HepG2 (cell line): ENCODE results near the gene ELP5. TPM values are rescaled to one million over a fixed set of nuclear protein-coding genes. Genes with fewer than 3 reads are reported as not detected.

Experiments used
- BORCS8-MEF2B ChIP-seq: sonication (generic); formaldehyde crosslinking; IDR thresholded peaks from 2 replicates; pipeline ENCODE4 v1.8.0; 2022; ENCODE audit warnings: mild to moderate bottlenecking, missing genetic modification reagents
- DNMT3B ChIP-seq: conservative IDR thresholded peaks from 2 replicates; pipeline ENCODE4 v1.6.1; 2016; ENCODE audit warnings: missing biosample characterization, control low read depth
- FOXA1 ChIP-seq, 2 experiments: fragments of 450-650 bp in 1 of 2; sonication (generic) in 1 of 2; formaldehyde crosslinking in 1 of 2; IDR thresholded peaks; 2 replicates each; pipeline versions ENCODE4 v1.4.0 to v1.6.1; 2016 to 2020; ENCODE audit warnings: missing genetic modification reagents in 1 of 2
- KLF16 ChIP-seq, 2 experiments: sonication (generic) in 1 of 2; formaldehyde crosslinking in 1 of 2; IDR thresholded peaks; 2 replicates each; pipeline versions ENCODE4 v1.6.1 to v1.8.0; 2016 to 2023; ENCODE audit warnings: missing genetic modification reagents in 2 of 2, missing compliant biosample characterization in 1 of 2
- MTA3 ChIP-seq: sonication (generic); formaldehyde crosslinking; IDR thresholded peaks from 2 replicates; pipeline ENCODE4 v1.4.0; 2020; ENCODE audit warnings: missing genetic modification reagents
- SRSF4 ChIP-seq: fragments of 200-400 bp; formaldehyde crosslinking; IDR thresholded peaks from one replicate; pipeline ENCODE4 v1.6.1; 2018; ENCODE audit warnings: mild to moderate bottlenecking, low read depth, low read length, moderate library complexity; ENCODE audit not compliant: poor library complexity, severe bottlenecking
- TRIM24 ChIP-seq: sonication (generic); formaldehyde crosslinking; IDR thresholded peaks from 2 replicates; pipeline ENCODE4 v1.8.0; 2022; ENCODE audit warnings: mild to moderate bottlenecking, missing genetic modification reagents
- ZBTB3 ChIP-seq: sonication (generic); formaldehyde crosslinking; IDR thresholded peaks from 2 replicates; pipeline ENCODE4 v1.4.0; 2020; ENCODE audit warnings: low read depth, mild to moderate bottlenecking, moderate library complexity, missing genetic modification reagents, borderline replicate concordance
- ZFP41 ChIP-seq: sonication (generic); formaldehyde crosslinking; IDR thresholded peaks from 2 replicates; pipeline ENCODE4 v1.4.0; 2020; ENCODE audit warnings: mild to moderate bottlenecking, missing genetic modification reagents, borderline replicate concordance
- ZNF230 ChIP-seq: sonication (generic); formaldehyde crosslinking; IDR thresholded peaks from 2 replicates; pipeline ENCODE4 v1.4.0; 2020; ENCODE audit warnings: mild to moderate bottlenecking, missing genetic modification reagents
- ZNF263 ChIP-seq: sonication (generic); formaldehyde crosslinking; IDR thresholded peaks from 2 replicates; pipeline ENCODE4 v1.4.0; 2020; ENCODE audit warnings: missing genetic modification reagents
- ZNF577 ChIP-seq: sonication (generic); formaldehyde crosslinking; IDR thresholded peaks from 2 replicates; pipeline ENCODE4 v1.4.0; 2020; ENCODE audit warnings: mild to moderate bottlenecking, low read depth, missing genetic modification reagents, borderline replicate concordance
- ZNF629 ChIP-seq: sonication (generic); formaldehyde crosslinking; conservative IDR thresholded peaks from 2 replicates; pipeline ENCODE4 v1.5.0; 2020; ENCODE audit warnings: missing genetic modification reagents
- polyA plus RNA-seq, 8 experiments: library from polyadenylated mRNA; depleted of rRNA in 3 of 8; stranded (reverse) in 7 of 8; unstranded in 1 of 8; fragments of >200 nt; fragmentation: Illumina TruSeq in 4 of 8; extraction: Trizol in 4 of 8; gene quantifications; 2 replicates each; pipeline versions ENCODE4 v1.2.1 to v1.2.3, GENCODE V29; 2011 to 2016; ENCODE audit warnings: low read depth in 4 of 8, missing spikeins in 1 of 8, mixed read lengths in 1 of 8; ENCODE audit not compliant: insufficient read depth in 1 of 8
- total RNA-seq, 5 experiments: library from RNA; depleted of rRNA; stranded (reverse); fragments of >200 nt; fragmentation: Illumina TruSeq; extraction: Trizol; gene quantifications; 2 replicates each; pipeline ENCODE4 v1.2.3, GENCODE V29; 2016; ENCODE audit warnings: low read depth in 1 of 5
- TF ChIP-seq, protein P1 (sequence below): sonication (generic); formaldehyde crosslinking; IDR thresholded peaks from 2 replicates; pipeline ENCODE4 v1.5.1; 2020; ENCODE audit warnings: mild to moderate bottlenecking, missing genetic modification reagents
- TF ChIP-seq, protein P2 (sequence below): sonication (generic); formaldehyde crosslinking; IDR thresholded peaks from 2 replicates; pipeline ENCODE4 v1.8.0; 2022; ENCODE audit warnings: mild to moderate bottlenecking, missing genetic modification reagents, borderline replicate concordance
- TF ChIP-seq, protein P3 (sequence below): sonication (generic); formaldehyde crosslinking; IDR thresholded peaks from 2 replicates; pipeline ENCODE4 v1.4.0; 2020; ENCODE audit warnings: missing genetic modification reagents, borderline replicate concordance
- TF ChIP-seq, protein P4 (sequence below): sonication (generic); formaldehyde crosslinking; conservative IDR thresholded peaks from 2 replicates; pipeline ENCODE4 v1.4.0; 2020; ENCODE audit warnings: missing genetic modification reagents

Gene ELP5
- total and polyA plus RNA-seq, 2 of the 13 experiments (the other 11 are each of a cell fraction or from before 2014, with no cell fraction given): 67.6 to 69.8 TPM

DNA sequence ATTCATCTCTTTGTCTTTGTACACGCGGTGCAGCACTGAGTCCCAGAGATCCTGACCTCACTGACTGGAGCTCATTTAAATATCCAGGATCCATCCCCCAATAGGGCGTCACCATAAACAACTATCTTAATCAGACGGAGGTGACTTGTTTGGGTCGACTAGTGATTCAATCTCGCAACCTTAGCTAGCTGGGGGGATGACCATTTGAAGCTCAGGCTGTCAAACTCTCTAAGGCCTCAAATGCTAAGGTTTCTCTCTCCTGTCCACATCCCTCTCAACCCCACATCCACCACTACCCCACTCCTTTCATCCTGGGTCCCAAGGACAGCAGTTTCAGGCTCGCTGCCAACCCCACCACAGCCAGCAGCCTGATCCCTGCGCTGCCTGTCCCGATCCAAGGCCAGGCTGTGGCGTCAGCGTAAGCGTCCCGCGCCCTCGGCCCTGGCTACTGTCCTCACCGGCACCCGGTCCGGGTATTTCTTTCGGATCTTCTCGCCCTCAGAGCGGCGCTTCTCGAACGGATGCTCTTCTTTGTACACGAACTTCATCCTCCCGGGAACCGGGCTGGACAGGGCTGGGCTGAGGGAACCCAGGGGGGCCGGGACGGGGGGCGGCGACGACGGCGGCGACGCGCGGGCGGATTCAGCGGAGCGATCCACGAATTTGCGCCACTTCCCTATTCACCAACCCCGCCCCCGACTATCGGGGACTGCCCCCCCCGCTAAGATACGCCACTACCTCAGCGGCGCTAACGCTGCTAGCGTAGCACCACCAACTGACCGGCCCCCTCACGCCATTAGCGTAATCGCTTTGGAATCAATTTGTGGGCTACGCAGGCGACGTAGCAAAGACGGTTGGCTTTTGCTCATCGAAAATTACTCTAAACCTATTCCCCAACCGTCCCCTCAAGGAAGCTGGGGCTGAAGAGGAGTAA, 10.0 kb upstream of the ELP5 start, which contains the start of gene GABARAP (continued):
- TF ChIP-seq, protein P1, sequence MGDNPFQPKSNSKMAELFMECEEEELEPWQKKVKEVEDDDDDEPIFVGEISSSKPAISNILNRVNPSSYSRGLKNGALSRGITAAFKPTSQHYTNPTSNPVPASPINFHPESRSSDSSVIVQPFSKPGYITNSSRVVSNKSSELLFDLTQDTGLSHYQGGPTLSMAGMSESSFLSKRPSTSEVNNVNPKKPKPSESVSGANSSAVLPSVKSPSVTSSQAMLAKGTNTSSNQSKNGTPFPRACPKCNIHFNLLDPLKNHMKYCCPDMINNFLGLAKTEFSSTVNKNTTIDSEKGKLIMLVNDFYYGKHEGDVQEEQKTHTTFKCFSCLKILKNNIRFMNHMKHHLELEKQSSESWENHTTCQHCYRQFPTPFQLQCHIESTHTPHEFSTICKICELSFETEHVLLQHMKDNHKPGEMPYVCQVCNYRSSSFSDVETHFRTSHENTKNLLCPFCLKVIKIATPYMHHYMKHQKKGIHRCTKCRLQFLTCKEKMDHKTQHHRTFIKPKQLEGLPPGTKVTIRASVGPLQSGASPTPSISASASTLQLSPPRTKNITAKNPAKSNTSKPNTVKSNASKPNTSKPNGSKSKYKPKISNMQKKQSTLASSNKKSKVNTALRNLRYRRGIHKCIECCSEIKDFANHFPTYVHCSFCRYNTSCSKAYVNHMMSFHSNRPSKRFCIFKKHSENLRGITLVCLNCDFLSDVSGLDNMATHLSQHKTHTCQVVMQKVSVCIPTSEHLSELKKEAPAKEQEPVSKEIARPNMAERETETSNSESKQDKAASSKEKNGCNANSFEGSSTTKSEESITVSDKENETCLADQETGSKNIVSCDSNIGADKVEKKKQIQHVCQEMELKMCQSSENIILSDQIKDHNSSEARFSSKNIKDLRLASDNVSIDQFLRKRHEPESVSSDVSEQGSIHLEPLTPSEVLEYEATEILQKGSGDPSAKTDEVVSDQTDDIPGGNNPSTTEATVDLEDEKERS: no peak
- TF ChIP-seq TRIM24 (CRISPR knock-in tag): no peak
- TF ChIP-seq KLF16 (CRISPR knock-in tag; IDR thresholded peaks at IDR 0.05): 0 out of 4 replicates have a peak, but pooled peaks of 1 of the 2 experiments have one; percentile 8
- TF ChIP-seq, protein P2, sequence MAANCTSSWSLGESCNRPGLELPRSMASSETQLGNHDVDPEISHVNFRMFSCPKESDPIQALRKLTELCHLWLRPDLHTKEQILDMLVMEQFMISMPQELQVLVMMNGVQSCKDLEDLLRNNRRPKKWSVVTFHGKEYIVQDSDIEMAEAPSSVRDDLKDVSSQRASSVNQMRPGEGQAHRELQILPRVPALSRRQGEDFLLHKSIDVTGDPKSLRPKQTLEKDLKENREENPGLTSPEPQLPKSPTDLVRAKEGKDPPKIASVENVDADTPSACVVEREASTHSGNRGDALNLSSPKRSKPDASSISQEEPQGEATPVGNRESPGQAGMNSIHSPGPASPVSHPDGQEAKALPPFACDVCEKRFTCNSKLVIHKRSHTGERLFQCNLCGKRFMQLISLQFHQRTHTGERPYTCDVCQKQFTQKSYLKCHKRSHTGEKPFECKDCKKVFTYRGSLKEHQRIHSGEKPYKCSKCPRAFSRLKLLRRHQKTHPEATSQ (CRISPR knock-in tag): no peak
- no peak for TF ChIP-seq MTA3 (CRISPR knock-in tag)
- TF ChIP-seq ZFP41 (CRISPR knock-in tag): no peak
- no peak for TF ChIP-seq ZBTB3 (CRISPR knock-in tag)
- TF ChIP-seq, protein P3, sequence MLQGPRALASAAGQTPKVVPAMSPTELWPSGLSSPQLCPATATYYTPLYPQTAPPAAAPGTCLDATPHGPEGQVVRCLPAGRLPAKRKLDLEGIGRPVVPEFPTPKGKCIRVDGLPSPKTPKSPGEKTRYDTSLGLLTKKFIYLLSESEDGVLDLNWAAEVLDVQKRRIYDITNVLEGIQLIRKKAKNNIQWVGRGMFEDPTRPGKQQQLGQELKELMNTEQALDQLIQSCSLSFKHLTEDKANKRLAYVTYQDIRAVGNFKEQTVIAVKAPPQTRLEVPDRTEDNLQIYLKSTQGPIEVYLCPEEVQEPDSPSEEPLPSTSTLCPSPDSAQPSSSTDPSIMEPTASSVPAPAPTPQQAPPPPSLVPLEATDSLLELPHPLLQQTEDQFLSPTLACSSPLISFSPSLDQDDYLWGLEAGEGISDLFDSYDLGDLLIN (CRISPR knock-in tag): no peak
- no peak for TF ChIP-seq ZNF629 (CRISPR knock-in tag)
- TF ChIP-seq FOXA1 (IDR thresholded peaks at IDR 0.05): no peak
- TF ChIP-seq FOXA1 (CRISPR knock-in tag; IDR thresholded peaks at IDR 0.05): no peak
- TF ChIP-seq DNMT3B: no peak
- TF ChIP-seq ZNF263 (CRISPR knock-in tag): no peak
- TF ChIP-seq SRSF4: no peak
- no peak for TF ChIP-seq BORCS8-MEF2B (CRISPR knock-in tag)
- TF ChIP-seq ZNF230 (CRISPR knock-in tag): no peak
- TF ChIP-seq ZNF577 (CRISPR knock-in tag): no peak
- TF ChIP-seq, protein P4, sequence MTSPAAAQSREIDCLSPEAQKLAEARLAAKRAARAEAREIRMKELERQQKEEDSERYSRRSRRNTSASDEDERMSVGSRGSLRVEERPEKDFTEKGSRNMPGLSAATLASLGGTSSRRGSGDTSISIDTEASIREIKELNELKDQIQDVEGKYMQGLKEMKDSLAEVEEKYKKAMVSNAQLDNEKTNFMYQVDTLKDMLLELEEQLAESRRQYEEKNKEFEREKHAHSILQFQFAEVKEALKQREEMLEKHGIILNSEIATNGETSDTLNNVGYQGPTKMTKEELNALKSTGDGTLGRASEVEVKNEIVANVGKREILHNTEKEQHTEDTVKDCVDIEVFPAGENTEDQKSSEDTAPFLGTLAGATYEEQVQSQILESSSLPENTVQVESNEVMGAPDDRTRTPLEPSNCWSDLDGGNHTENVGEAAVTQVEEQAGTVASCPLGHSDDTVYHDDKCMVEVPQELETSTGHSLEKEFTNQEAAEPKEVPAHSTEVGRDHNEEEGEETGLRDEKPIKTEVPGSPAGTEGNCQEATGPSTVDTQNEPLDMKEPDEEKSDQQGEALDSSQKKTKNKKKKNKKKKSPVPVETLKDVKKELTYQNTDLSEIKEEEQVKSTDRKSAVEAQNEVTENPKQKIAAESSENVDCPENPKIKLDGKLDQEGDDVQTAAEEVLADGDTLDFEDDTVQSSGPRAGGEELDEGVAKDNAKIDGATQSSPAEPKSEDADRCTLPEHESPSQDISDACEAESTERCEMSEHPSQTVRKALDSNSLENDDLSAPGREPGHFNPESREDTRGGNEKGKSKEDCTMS (CRISPR knock-in tag): no peak
